ENCODE measurements around the gene HSD11B1.

The HSD11B1 gene

DNA sequence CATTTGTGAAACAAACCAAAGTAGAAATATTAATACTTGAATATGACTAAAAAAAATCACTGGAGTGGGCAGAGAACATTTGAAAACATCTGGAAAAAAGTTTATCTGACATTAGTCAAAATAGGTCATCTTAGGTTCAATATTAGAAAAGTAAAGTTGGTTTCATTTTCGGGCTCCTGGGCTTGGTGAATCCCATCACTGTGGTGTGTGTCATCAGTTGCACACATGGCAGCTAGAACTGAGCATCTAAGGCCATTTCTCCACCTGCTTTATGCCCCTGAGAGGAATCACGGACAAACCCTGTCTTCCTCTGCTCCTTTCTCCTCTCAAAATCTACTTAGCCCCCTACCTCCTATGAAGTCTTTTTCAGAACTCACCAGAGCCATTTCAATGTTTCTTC lies 5.4 kb downstream of the HSD11B1 start:
- H3K4me3 ChIP-seq (ENCODE audit: low read depth in 1 of 2, low read length in 2 of 2), result no peak overlapping the region
- H3K36me3 ChIP-seq (ENCODE audit: insufficient read depth, low read length), result no peaks in the 10 kb centered on the region
- H3K27me3 ChIP-seq (ENCODE audit: control insufficient read depth in 1 of 2, insufficient read depth in 2 of 2, low read length in 2 of 2), result no peaks in the 10 kb centered on the region
- H3K9me3 ChIP-seq (ENCODE audit: low read length), result no peaks in the 10 kb centered on the region
- no peaks in the 10 kb centered on the region for H3K4me1 ChIP-seq (ENCODE audit: insufficient read depth, low read length)
- no peak overlapping the region for H3K9ac ChIP-seq (ENCODE audit: low read length)
- no peak overlapping the region for H3K27ac ChIP-seq (ENCODE audit: low read depth, low read length)

DNA sequence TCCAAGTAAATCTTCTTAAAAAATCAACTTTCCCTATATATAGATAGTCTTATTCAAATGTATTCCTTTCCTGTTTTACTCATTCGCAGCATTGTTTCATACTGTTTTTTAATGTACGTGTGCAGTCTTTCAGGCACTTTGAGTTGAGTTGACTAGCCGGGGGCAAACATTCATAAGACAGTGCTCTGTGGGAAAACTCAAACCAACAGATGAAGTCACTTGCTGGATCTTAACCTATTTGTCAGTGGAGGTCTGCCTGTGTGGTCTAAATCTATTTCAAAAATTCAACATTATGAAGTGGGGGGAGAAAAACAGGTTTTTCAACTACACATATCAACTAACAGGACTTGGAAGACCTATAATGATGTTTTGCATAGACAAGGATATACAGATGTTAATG lies 6.2 kb downstream of the HSD11B1 start:
- Histone ChIP-seq H3K36me3 (ENCODE audit: insufficient read depth, low read length) (no peaks in the 10 kb centered on the region), H3K4me1 (ENCODE audit: insufficient read depth, low read length) (no peaks in the 10 kb centered on the region), H3K27ac (ENCODE audit: low read depth, low read length) (no peak overlapping the region), H3K9ac (ENCODE audit: low read length) (no peak overlapping the region), H3K9me3 (ENCODE audit: low read length) (no peaks in the 10 kb centered on the region), H3K4me3 (ENCODE audit: low read depth in 1 of 2, low read length in 2 of 2) (no peak overlapping the region), H3K27me3 (ENCODE audit: control insufficient read depth in 1 of 2, insufficient read depth in 2 of 2, low read length in 2 of 2) (no peaks in the 10 kb centered on the region)

DNA sequence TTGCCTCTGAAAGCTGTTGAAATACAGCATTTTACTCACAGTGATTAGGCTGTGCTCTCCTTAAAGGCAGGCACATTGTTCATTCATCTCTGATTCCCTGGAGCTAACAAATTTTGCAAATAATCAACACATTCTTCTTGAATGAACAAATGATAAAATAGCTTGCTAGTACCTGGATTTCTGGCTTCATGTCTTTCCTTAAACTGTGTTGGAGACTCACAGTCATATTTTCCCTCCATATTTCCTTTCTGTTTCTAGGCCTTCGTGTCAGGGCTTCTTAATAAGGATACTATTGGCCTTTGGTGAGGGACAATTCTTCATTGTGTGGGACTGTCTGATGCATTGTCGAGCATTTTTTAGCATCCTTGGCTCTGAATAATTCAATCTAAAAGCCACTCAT lies 9.7 kb downstream of the HSD11B1 start:
- Histone ChIP-seq H3K27ac (ENCODE audit: low read depth, low read length) (no peak overlapping the region), H3K4me1 (ENCODE audit: insufficient read depth, low read length) (no peaks in the 10 kb centered on the region), H3K4me3 (ENCODE audit: low read depth in 1 of 2, low read length in 2 of 2) (no peak overlapping the region), H3K9me3 (ENCODE audit: low read length) (no peaks in the 10 kb centered on the region), H3K27me3 (ENCODE audit: control insufficient read depth in 1 of 2, insufficient read depth in 2 of 2, low read length in 2 of 2) (no peaks in the 10 kb centered on the region), H3K36me3 (ENCODE audit: insufficient read depth, low read length) (no peaks in the 10 kb centered on the region), H3K9ac (ENCODE audit: low read length) (no peak overlapping the region)

DNA sequence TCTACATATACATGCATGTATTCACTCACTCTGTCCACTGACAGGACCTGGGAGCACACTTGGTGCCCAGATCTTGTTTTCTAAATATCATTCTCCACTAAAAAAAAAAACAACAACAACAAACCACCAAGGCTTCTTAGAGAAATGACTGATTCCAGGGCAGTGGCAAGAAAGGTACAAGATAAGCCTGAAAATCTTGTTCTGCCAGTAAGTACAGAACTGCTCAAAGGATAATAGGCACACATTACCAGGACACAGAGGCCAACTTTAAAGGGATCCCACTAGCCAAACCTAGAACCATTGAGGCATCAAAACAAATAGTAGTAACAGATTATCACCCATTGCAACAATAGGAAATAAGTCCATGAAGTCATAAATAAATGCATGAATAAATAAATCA lies 10.7 kb downstream of the HSD11B1 start:
- Histone ChIP-seq H3K4me3 (ENCODE audit: low read depth in 1 of 2, low read length in 2 of 2) (no peak overlapping the region), H3K9me3 (ENCODE audit: low read length) (no peaks in the 10 kb centered on the region), H3K9ac (ENCODE audit: low read length) (no peak overlapping the region), H3K27ac (ENCODE audit: low read depth, low read length) (no peak overlapping the region), H3K36me3 (ENCODE audit: insufficient read depth, low read length) (no peaks in the 10 kb centered on the region), H3K4me1 (ENCODE audit: insufficient read depth, low read length) (no peaks in the 10 kb centered on the region), H3K27me3 (ENCODE audit: control insufficient read depth in 1 of 2, insufficient read depth in 2 of 2, low read length in 2 of 2) (no peaks in the 10 kb centered on the region)

DNA sequence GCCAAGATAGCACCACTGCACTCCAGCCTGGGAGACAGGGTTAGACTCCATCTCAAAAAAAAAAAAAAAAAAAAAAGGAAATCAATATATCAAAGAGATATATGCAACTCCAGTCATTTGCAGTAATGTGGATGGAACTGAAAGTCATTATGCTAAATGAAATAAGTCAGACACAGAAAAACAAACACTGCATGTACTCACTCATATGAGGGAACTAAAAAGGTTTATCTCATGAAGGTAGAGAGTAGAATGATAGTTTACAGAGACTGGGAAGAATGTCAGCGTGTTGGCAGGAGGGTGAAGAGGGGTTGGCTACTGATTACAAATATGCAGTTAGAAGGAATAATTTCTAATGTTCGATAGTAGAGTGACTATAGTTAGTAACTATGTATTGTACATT lies 13.2 kb downstream of the HSD11B1 start:
- H3K4me3 ChIP-seq (ENCODE audit: low read depth in 1 of 2, low read length in 2 of 2), result no peak overlapping the region
- no peaks in the 10 kb centered on the region for H3K9me3 ChIP-seq (ENCODE audit: low read length)
- H3K27ac ChIP-seq (ENCODE audit: low read depth, low read length), result no peak overlapping the region
- no peaks in the 10 kb centered on the region for H3K36me3 ChIP-seq (ENCODE audit: insufficient read depth, low read length)
- no peaks in the 10 kb centered on the region for H3K4me1 ChIP-seq (ENCODE audit: insufficient read depth, low read length)
- no peaks in the 10 kb centered on the region for H3K27me3 ChIP-seq (ENCODE audit: control insufficient read depth in 1 of 2, insufficient read depth in 2 of 2, low read length in 2 of 2)
- no peak overlapping the region for H3K9ac ChIP-seq (ENCODE audit: low read length)

DNA sequence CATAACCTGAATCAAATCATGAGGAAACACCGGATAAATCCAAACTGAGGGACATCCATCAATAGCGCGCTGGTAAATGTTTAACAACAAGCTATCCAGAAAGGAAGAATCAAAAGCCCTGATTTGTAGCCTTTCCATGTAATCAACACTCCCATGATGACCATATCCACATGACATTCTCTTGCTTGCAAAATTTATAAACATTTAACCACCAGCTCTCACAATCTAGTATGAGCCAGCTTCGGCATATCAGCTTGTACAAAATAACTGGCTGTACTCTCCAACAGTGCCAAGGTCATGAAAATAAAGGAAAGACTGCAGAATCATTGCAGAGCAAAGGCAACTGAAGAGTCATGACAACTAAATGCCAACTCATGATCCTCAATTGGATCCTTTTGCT lies 15.7 kb downstream of the HSD11B1 start:
- H3K9me3 ChIP-seq (ENCODE audit: low read length), result no peaks in the 10 kb centered on the region
- no peaks in the 10 kb centered on the region for H3K4me1 ChIP-seq (ENCODE audit: insufficient read depth, low read length)
- no peak overlapping the region for H3K4me3 ChIP-seq (ENCODE audit: low read depth in 1 of 2, low read length in 2 of 2)
- no peaks in the 10 kb centered on the region for H3K27me3 ChIP-seq (ENCODE audit: control insufficient read depth in 1 of 2, insufficient read depth in 2 of 2, low read length in 2 of 2)
- H3K27ac ChIP-seq (ENCODE audit: low read depth, low read length), result no peak overlapping the region
- no peak overlapping the region for H3K9ac ChIP-seq (ENCODE audit: low read length)
- no peaks in the 10 kb centered on the region for H3K36me3 ChIP-seq (ENCODE audit: insufficient read depth, low read length)

DNA sequence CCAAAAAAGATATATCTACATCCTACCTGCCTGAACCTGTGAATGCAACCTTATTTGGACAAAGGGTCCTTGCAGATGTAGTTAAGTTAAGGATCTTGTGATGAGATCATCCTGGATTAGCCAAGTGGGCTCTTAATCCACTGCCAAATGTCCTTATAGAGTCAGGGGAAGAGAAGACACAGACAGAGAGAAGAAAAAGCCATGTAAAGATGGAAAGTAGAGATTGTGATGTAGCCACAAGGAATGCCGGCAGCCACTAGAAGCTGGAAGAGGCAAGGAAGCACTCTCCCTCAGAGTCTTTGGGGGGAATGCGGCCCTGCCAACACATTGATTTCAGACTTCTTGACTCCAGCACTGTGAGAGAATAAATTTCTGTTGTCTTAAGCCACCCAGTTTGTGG lies 16.2 kb downstream of the HSD11B1 start:
- Histone ChIP-seq H3K27me3 (ENCODE audit: control insufficient read depth in 1 of 2, insufficient read depth in 2 of 2, low read length in 2 of 2) (no peaks in the 10 kb centered on the region), H3K36me3 (ENCODE audit: insufficient read depth, low read length) (no peaks in the 10 kb centered on the region), H3K4me1 (ENCODE audit: insufficient read depth, low read length) (no peaks in the 10 kb centered on the region), H3K9ac (ENCODE audit: low read length) (no peak overlapping the region), H3K27ac (ENCODE audit: low read depth, low read length) (no peak overlapping the region), H3K4me3 (ENCODE audit: low read depth in 1 of 2, low read length in 2 of 2) (no peak overlapping the region), H3K9me3 (ENCODE audit: low read length) (no peaks in the 10 kb centered on the region)

DNA sequence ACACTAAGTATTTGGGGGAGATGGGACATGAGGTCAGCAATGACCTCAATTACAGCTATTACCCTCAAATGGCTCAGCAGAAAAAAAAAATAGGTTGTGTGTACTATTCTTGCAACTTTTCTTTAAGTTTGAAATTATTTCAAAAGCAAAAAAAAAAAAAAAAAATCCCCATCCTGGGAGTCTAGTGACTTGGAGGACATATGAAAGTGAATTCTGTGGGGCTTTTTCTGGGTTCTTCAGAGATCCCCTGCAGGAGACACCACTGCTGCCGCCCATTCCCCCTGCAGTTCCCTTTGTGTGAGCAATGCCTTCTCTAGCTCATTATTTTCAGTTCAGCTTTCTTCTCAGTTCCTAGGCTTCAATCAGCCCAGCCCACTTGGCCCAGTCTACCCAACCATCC lies 16.7 kb downstream of the HSD11B1 start:
- Histone ChIP-seq H3K27me3 (ENCODE audit: control insufficient read depth in 1 of 2, insufficient read depth in 2 of 2, low read length in 2 of 2) (no peaks in the 10 kb centered on the region), H3K27ac (ENCODE audit: low read depth, low read length) (no peak overlapping the region), H3K4me1 (ENCODE audit: insufficient read depth, low read length) (no peaks in the 10 kb centered on the region), H3K36me3 (ENCODE audit: insufficient read depth, low read length) (no peaks in the 10 kb centered on the region), H3K9ac (ENCODE audit: low read length) (no peak overlapping the region), H3K4me3 (ENCODE audit: low read depth in 1 of 2, low read length in 2 of 2) (no peak overlapping the region), H3K9me3 (ENCODE audit: low read length) (no peaks in the 10 kb centered on the region)

DNA sequence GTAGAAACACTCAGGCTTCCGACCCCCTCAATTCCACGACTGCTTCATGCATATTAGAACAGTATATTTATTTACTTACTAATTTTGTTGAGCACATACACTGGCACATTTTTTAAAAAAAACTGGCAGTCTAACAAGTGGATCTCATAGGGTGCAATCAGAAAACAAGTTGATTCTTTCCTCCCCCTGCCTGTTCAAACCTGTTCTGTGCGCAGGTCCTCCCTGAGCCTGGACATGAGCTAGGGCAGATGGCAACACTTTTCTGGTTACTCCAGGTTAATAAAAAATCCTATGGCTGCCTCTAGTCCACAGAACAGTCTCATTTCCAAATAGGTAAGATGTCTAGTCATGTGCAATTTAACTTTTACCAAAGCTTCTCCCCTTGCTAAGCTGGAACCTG lies 18.6 kb downstream of the HSD11B1 start:
- Histone ChIP-seq H3K36me3 (ENCODE audit: insufficient read depth, low read length) (no peaks in the 10 kb centered on the region), H3K4me1 (ENCODE audit: insufficient read depth, low read length) (no peaks in the 10 kb centered on the region), H3K27me3 (ENCODE audit: control insufficient read depth in 1 of 2, insufficient read depth in 2 of 2, low read length in 2 of 2) (no peaks in the 10 kb centered on the region), H3K4me3 (ENCODE audit: low read depth in 1 of 2, low read length in 2 of 2) (no peak overlapping the region), H3K27ac (ENCODE audit: low read depth, low read length) (no peak overlapping the region), H3K9ac (ENCODE audit: low read length) (no peak overlapping the region), H3K9me3 (ENCODE audit: low read length) (no peaks in the 10 kb centered on the region)

DNA sequence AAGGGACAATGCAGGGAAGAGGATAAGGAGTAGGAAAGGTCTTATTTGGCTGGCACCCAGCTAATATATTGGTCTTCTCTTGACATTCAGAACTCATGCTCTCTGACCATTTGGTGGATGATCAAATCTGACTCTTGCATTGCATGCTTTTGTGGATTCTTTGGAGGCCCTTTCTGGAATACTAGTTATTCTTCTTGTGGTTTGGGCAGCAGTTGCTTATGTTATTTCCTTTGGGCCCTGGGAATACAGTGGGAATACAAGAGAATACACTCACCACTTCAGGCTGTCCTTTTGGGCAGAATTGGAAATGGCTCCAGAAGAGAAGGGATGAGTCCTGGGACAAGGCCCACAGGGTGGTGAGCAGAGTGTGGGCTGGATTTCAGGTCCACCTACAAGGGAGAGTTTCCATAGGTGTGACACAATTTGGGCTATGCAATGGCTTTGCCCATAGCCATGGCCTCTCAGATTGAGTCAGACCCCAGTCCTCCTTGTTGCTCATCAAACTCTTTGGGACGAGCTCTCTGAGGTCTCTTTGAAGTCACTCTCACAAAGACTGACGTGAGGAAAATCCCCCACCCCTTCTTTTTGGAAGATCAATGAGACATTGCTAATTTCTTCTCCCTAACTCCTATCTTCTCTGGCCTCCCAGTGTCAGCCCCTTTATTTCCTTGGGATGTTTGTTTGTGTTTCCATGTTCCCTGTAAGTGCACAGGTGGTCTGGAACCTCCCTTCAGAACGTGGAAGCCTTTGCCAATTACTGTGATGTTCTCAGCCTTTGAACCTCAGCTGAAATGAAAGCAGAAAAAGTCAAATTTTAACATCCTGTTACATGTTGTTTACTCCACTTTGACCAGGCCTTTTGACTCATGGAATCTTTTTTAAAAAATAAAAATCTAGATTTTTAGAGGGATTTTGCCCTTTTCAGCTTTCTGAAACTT lies 19.4 kb downstream of the HSD11B1 start:
- no peaks in the 10 kb centered on the region for H3K4me1 ChIP-seq (ENCODE audit: insufficient read depth, low read length)
- H3K4me3 ChIP-seq (ENCODE audit: low read depth in 1 of 2, low read length in 2 of 2), result no peak overlapping the region
- H3K36me3 ChIP-seq (ENCODE audit: insufficient read depth, low read length), result no peaks in the 10 kb centered on the region
- H3K9me3 ChIP-seq (ENCODE audit: low read length), result no peaks in the 10 kb centered on the region
- H3K27ac ChIP-seq (ENCODE audit: low read depth, low read length), result no peak overlapping the region
- H3K9ac ChIP-seq (ENCODE audit: low read length), result no peak overlapping the region
- H3K27me3 ChIP-seq (ENCODE audit: control insufficient read depth in 1 of 2, insufficient read depth in 2 of 2, low read length in 2 of 2), result no peaks in the 10 kb centered on the region

DNA sequence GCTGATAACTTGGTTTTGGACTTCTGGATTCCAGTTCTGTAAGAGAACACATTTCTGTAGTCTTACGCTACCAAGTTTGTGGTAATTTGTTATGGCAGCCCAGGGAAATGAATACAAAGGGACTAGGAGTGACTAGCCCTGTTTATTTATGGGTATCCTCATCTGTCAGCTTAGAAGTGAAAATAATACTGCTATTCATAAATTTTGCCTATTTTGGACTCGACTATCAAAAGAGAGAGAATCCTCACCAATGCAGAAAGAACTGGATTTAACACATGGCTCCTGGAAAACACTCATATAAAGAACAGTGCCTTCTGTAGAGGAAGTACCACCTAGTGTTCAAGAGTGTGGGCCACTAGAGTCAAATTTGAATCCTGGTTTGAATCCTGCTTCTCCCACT lies 22.6 kb downstream of the HSD11B1 start:
- Histone ChIP-seq H3K9ac (ENCODE audit: low read length) (no peak overlapping the region), H3K9me3 (ENCODE audit: low read length) (no peaks in the 10 kb centered on the region), H3K4me1 (ENCODE audit: insufficient read depth, low read length) (no peaks in the 10 kb centered on the region), H3K27me3 (ENCODE audit: control insufficient read depth in 1 of 2, insufficient read depth in 2 of 2, low read length in 2 of 2) (no peaks in the 10 kb centered on the region), H3K36me3 (ENCODE audit: insufficient read depth, low read length) (no peaks in the 10 kb centered on the region), H3K4me3 (ENCODE audit: low read depth in 1 of 2, low read length in 2 of 2) (no peak overlapping the region), H3K27ac (ENCODE audit: low read depth, low read length) (no peak overlapping the region)

DNA sequence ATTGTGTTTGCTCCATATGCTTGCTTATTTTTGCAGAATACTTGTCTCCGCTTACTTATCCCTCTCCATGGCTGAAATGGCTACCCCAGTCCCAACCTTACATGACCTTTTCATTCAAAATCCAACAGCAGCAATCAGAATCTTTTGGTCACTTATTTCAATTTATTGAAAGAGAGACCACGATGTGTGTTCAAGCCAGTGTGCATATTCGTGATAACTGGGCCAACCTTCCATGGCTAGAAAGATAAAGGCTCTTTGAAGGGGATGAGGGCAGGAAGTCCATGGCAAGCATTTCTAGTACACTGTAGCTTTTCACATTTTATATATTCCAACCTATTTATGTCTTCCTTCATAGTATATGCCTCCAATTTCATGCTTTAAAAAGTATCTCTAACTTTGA lies 23.1 kb downstream of the HSD11B1 start:
- Histone ChIP-seq H3K9me3 (ENCODE audit: low read length) (no peaks in the 10 kb centered on the region), H3K27ac (ENCODE audit: low read depth, low read length) (no peak overlapping the region), H3K4me1 (ENCODE audit: insufficient read depth, low read length) (no peaks in the 10 kb centered on the region), H3K4me3 (ENCODE audit: low read depth in 1 of 2, low read length in 2 of 2) (no peak overlapping the region), H3K27me3 (ENCODE audit: control insufficient read depth in 1 of 2, insufficient read depth in 2 of 2, low read length in 2 of 2) (no peaks in the 10 kb centered on the region), H3K9ac (ENCODE audit: low read length) (no peak overlapping the region), H3K36me3 (ENCODE audit: insufficient read depth, low read length) (no peaks in the 10 kb centered on the region)
